Lower leg skin (tissue), 4 donors: ENCODE data around the gene IGSF21. TPM values are rescaled to one million over a fixed set of nuclear protein-coding genes. Genes with fewer than 3 reads are reported as not detected.

ENCODE experiments used
- DNase-seq, 2 donors: peaks; one replicate each; pipeline ENCODE4 v3.0.0-alpha.2; 2019; ENCODE audit warnings: low spot score in 2 of 2
- H3K4me3 ChIP-seq: fragments of 200-600 bp; sonication (generic); 2 replicates; pipeline ENCODE4 v1.5.1; 2017; ENCODE audit warnings: mild to moderate bottlenecking, low read depth; ENCODE audit not compliant: poor library complexity, severe bottlenecking
- CTCF ChIP-seq, 3 donors: fragments of 450-650 bp; IDR thresholded peaks; one replicate each; pipeline ENCODE4 v1.5.1; 2016; ENCODE audit warnings: antibody characterized with exemption in 3 of 3, mild to moderate bottlenecking in 3 of 3, moderate library complexity in 2 of 3
- POLR2A ChIP-seq, 2 donors: fragments of 450-650 bp; IDR thresholded peaks; one replicate each; pipeline ENCODE4 v1.6.1; 2016 to 2017; ENCODE audit warnings: antibody characterized with exemption in 2 of 2, mild to moderate bottlenecking in 1 of 2, moderate library complexity in 1 of 2
- WGBS, 2 donors: methylation state at CpG; one replicate each; pipeline ENCODE4 v1.1.5; 2018; 5-methylcytosine and 5-hydroxymethylcytosine counted together
- intact Hi-C: fragments of 100-400 bp; cut with DNase I; formaldehyde crosslinking; loops from one replicate; pipeline ENCODE4 v1.15.0; 2023; ENCODE audit warnings: low total_unique reads
- total RNA-seq, 4 donors: library from RNA; depleted of rRNA; stranded (reverse); fragments of >200 nt; gene quantifications; one replicate each; pipeline ENCODE4 v1.1.0, GENCODE V29; 2016

The IGSF21 gene
- total RNA-seq, 4 donors from 2014 or later = 0.66 to 3.0 (median 1.3) TPM

- TF ChIP-seq CTCF (IDR thresholded peaks at IDR 0.05) = no peak
- no peak for TF ChIP-seq POLR2A (IDR thresholded peaks at IDR 0.05)
- WGBS, 2 donors = 65 to 76% methylated on average over 5 of the region's 5 CpGs
- intact Hi-C loops = no loop called here
- H3K4me3 ChIP-seq = no peak overlapping the region
- no peak for DNase-seq
These were observed 233.9 kb downstream of the IGSF21 start for GRCh38 chr1:18341291-18342069.

- WGBS, 2 donors = 92 to 95% methylated on average over 4 of the region's 4 CpGs
- intact Hi-C loops = no loop called here
- H3K4me3 ChIP-seq = no peak overlapping the region
- no peak for TF ChIP-seq POLR2A (IDR thresholded peaks at IDR 0.05)
- no peak for TF ChIP-seq CTCF (IDR thresholded peaks at IDR 0.05)
- DNase-seq = no peak
These were observed 235.1 kb downstream of the IGSF21 start for GRCh38 chr1:18342744-18343143.

- no peak overlapping the region for H3K4me3 ChIP-seq
- no peak for TF ChIP-seq POLR2A (IDR thresholded peaks at IDR 0.05)
- TF ChIP-seq CTCF (IDR thresholded peaks at IDR 0.05) = no peak
- intact Hi-C loops = no loop called here
- no peak for DNase-seq
- 72 to 79% methylated on average over 5 of the region's 5 CpGs for WGBS, 2 donors
These were observed 236.0 kb downstream of the IGSF21 start for GRCh38 chr1:18343581-18343980.

- H3K4me3 ChIP-seq = no peak overlapping the region
- TF ChIP-seq POLR2A (IDR thresholded peaks at IDR 0.05) (no peak), CTCF (IDR thresholded peaks at IDR 0.05) (no peak)
- DNase-seq = no peak
- 9 to 20% methylated on average over 3 of the region's 3 CpGs for WGBS, 2 donors
- intact Hi-C loops = no loop called here
These were observed 237.2 kb downstream of the IGSF21 start for GRCh38 chr1:18344755-18345154.

- H3K4me3 ChIP-seq = no peak overlapping the region
- intact Hi-C loops = no loop called here
- DNase-seq = no peak
- TF ChIP-seq CTCF (IDR thresholded peaks at IDR 0.05) = no peak
- TF ChIP-seq POLR2A (IDR thresholded peaks at IDR 0.05) = no peak
- WGBS, 2 donors = 58 to 88% methylated on average over 5 of the region's 5 CpGs
These were observed 240.0 kb downstream of the IGSF21 start for GRCh38 chr1:18347559-18347958.

- intact Hi-C loops = no loop called here
- TF ChIP-seq CTCF (IDR thresholded peaks at IDR 0.05) (no peak), POLR2A (IDR thresholded peaks at IDR 0.05) (no peak)
- WGBS, 2 donors = 32 to 36% methylated on average over 3 of the region's 3 CpGs
These were observed 240.8 kb downstream of the IGSF21 start for GRCh38 chr1:18348354-18348753.

More at GRCh38 chr1:18348354-18348753, 240.8 kb downstream of the IGSF21 start:
- DNase-seq = no peak
- H3K4me3 ChIP-seq = no peak overlapping the region
